NCI-H146 treated with DMSO at 0.1 percent for 48 hours (cell line): ENCODE results near the gene ITIH5.

Experiments
- DNase-seq: peaks from one replicate; lab custom pipeline; 2025; ENCODE audit not compliant: unreplicated experiment; lab: John Stamatoyannopoulos, UW

ITIH5 gene

DNA sequence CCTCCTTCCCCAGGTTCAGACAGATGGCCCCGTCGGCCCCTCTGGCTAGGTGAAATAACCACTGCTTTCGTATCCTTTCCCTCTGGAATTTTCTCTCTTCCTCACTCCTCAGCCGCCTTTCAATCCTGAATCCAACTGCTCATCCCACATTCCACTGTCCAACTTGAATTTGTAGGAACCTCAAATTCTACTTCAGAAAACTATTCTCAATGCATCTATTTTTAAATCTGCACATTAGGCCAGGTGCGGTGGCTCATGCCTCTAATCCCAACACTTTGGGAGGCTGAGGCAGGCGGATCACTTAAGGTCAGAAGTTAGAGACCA lies 78.9 kb downstream of the ITIH5 start:
- no peak for DNase-seq

DNA sequence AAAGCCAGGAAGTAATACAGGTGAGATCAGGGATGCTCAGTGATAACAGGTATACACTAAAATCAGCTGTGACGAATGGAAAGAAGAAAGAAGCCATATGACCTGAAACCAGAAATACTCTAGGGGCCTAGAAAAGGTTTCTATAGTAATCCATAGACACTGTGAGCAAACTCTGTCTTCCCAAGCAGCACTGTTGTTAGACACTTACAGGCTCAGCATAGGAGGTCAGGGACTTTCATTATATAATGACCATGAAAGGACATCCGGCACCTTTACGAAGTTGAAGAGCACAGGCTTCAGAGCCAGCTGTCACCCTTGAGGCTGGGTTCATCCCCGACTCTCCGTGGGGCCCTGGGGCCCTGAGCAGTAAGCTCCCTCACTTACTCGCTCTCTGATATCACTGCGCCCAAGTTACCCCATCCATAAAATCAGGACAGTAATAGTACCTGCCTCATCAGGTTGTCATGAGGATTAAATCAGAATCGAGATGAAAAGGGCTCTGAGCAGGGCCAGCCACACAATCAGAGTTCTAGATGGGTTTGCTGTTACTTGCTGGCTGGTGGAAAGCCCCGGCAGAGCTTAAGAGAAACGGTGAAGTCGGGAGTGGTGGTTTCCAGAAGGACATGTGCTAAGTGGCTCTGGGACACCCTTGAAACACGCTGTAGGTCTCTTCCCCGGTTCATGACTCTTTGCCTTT lies 79.5 kb downstream of the ITIH5 start:
- DNase-seq, result no peak

DNA sequence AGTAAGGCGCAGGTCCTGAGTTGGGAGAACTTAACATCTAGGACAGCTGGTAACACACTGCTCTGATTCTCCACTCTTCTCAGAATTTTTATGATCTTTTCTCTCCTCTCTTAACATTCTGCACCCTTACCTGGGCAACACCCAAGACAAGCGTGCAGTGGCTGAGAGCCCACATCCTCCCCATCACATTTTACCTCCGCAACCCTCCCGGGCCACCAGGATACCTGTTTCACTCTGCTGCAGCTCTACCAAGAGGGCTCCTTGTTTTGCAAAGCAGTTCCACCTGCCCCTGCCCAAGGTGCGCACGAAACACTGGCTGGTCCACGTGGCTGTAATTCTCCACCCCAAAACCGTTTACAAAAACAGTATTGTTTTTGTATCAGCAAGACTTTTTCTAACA lies 81.5 kb downstream of the ITIH5 start:
- no peak for DNase-seq

DNA sequence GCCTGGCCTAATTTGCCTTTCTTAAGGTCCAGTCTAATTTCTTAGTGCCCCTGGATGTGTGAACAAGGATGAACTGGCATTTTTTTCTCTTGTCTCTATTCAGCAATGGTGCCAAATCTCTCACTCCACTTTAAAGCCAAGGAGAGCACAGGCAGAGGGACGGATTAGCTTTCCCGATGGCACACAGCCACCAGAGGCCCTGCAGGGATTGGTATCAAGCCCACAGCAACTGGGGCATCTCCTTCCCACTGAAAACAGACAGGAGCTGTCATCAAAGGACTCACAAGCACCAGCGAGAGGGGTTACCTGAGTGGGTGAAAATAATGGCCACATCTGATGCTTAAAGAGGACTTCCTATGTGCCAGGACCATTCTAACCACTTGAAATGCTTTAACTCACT lies 83.1 kb downstream of the ITIH5 start:
- no peak for DNase-seq

DNA sequence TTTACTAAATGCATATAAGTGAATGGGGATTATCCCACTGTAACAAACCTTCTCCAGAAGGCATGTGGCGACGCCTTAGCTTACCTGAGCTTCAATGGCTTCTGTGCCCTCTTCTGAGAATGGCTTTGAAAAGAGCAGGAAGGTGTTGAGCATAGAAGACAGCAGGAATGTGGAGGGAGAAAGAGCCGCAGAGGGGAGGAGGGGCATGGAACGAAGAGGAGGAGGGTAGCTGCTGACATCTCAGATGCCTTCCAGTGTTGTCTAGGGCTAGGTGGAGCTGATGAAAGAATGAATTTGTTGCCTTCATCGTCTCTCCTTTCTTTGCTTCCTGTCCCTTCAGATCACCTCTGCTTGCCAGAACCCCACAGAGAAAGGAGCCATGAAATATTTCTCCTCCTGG lies 86.2 kb downstream of the ITIH5 start:
- DNase-seq, result no peak

DNA sequence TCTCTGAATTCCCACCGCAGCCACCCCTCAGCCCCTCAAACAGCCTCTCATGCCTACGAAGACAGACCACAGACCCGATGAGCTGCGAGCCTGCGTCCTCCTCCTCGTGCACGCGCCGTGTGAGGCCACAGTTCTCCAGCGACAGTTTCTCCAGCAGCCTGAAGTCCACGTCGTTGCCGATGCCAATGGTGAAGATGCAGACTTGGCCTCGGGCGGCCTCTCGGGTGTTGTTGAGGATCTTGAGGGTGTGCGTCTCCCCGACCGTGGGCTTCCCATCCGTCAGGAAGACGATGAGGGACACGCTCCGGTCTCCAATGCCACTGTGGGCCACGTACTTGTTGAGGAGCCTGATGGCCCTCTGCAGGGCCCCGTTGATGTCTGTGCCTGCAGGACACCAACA lies 87.1 kb downstream of the ITIH5 start:
- no peak for DNase-seq

DNA sequence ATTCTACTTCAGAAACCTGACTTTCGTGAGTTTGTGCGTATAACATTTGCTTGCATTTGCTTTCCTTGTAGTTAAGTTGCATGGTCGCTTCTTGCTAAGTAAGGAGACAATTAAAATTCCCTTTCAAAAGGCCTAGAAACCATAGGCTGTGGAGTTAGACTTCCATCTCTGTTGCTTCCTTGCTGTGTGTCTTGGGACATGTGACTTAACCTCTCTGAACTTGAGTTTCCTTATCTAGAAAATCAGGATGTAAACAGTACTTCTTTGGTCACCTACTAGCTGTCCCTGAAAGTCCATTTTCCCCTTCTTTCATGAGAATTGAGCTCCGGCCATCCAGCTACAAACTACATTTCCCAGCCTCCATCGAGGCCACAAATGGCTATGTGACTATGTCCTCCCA lies 89.2 kb downstream of the ITIH5 start:
- DNase-seq, result no peak

DNA sequence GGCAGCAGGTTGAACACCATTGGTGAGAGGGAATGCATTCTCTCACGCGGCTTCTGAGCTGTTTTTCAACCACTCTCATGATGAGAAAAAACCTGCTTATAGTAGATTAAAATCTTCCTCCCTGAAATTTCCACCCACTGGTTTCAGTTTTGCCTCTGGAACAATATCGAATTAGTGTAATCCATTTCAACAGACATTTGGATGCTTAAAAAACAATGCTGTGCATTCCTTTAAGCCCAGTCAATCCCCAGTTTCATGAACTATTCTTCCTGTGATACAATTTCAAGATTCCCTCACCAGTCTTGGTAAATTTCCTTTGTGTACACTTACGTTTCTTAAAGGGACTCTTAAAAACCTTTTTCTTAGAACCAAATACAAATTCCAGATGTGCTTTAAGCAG lies 89.6 kb downstream of the ITIH5 start:
- no peak for DNase-seq

DNA sequence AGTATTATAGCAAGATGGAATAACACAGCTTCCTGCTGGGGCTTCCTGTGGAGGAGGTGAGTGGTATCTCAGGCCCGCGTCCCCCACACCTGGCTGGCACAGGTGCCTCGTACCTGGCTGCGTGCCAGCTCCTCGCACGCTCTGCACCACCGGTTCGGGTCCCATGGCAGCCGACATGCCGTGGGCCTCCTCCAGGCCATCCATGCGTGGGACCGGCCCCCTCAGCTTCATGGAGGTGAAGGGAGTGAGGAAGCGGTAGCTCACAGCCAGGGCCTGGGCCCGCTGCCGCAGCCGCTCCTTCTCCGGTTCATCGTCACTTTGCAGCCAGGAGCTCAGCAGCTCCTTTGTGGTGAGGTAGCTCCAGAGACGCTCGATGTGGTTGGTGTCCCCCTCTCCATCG lies 90.4 kb downstream of the ITIH5 start:
- no peak for DNase-seq

DNA sequence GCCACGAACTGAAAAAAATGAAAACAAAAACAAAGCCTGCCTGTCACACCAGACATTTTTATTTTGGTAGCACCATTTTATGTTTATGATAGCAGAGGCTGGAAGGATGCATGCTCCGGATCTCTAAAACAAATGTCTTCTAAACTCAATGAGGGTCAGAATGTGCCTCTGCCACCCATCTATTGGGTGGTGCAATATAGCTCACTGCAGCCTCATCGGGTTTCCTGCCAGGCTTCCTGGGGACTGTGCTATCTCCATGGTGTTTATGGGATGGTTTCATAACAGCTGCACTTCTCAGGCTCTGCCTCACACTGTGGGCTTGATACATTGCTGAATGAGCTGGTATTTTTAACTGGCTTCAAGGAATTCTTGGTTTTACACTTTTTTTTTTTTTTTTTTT lies 94.4 kb downstream of the ITIH5 start:
- DNase-seq, result no peak

DNA sequence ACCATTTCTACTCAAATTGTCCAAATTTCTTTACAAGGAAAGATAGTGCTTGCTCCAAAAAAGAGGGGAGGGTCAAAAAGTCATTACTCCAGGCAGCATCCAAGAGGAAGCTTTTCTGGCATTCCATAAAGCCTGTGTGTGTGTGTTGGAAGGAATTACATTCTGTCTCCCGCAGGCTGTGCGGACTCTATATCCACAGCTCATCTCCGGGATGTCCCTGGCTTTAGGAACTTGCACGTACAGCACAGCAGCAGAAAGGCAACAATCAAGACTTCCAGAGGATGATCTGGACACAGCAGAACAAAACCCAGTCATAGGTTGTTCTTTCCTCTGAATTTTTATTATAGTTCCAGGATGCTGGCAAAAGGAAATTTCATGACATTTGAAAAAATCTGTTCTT lies 94.8 kb downstream of the ITIH5 start:
- no peak for DNase-seq

DNA sequence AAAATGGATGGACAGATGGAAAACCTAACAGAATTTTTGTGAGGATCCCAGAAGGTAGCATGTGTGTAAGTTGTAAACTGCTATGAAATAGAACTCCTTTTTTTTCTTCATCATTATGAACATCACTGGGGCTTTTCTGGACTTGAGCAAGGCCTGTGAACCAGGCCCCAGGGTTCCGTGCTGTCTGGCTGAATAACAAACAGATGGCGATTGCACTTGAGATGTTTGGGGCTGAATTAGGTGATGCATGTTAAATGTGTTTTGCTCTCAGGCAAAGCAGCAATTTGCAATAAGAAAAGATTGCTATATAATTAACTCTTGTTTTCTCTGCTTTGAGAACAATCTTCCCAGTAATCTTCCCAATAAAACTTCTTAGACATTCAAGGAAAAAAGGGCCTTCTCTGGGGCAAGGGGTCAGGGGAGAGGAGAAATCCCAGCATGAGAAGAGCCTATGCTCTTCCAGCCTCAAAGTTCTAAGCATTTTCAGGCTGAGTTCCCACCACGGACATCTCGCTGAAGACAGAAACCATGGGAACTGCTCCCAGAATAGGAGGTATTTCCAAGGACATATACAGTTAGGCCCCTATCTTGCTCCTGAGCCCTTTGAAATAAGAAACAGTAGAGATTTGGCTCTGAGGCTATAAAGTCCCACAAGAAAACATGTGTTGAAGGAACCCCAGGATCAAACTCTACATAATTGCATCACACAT lies 98.7 kb downstream of the ITIH5 start:
- DNase-seq, result no peak

DNA sequence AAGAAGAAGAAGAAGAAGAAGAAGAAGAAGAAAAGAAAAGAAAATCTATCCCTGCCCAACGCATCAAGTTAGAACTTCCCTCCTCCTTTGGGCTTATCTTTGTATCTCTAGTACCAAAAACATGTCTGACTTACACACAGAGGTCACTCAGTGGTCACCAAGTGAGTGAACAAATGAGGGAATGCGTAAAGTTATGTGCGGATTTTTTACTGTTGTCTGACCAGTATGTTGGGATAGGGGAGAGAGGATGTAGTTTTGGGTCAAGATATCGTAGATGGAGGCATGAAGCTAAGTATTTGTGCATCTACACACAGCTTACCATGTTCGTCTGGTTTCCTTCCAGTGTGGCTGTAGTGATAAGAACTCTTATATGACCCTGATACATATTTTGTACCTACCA lies 99.9 kb downstream of the ITIH5 start:
- DNase-seq, result no peak

DNA sequence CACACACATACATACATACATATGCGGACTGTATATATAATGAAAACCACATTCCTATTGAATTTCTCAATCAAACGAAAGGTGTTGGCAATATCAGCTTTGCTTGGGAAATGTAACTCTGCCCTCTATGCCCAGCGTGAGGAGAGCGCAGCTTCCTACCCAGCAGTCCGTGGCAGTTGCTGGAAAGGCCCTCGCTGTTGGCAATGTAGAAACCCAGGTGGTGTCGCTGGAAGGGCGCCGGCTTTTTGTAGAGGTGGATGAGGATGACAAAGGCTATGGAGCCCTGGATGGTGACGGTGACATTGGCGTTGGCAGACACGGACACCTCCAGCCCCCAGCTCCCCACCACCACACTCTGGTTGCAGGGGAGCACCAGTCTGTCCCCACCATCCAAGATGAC lies 100.9 kb downstream of the ITIH5 start:
- DNase-seq, result no peak

DNA sequence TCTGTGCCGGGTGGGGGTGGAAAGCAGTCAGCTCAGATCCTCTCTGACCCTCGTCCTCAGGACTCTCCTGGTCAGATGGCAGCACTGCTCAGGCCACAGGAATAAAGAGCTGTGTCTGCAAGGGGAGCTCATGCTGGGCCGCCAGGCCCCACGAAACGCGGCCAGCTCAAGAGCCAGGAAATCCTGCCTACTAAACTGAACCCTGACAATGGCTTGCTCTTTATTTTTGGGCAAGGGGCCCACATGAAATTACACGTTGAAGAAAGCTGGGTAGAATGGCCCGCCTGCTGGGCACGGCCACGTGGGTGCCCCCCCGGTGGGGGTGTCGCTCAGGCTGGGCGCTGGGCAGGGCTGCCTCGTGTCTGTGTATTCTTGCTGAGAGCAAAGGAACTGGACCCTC lies 103.0 kb downstream of the ITIH5 start:
- no peak for DNase-seq

DNA sequence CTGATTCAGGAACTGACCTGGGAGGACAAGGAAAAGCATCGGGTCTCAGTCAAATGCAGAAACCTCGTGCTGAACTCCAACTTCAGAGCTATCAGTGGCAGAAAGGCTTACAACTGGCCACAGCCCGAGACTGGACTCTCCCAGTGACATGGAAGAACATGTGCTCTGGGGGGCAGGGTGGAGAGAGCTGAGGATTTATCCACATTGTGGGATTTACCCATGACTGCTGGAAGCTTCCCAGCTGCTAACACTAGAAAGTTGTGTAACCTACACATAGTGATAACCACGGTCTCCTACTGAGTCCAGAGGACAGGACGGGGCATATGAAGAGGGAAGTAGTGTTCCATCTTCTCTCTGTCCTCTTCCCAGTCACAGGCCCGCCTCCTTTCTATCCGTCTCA lies 103.4 kb downstream of the ITIH5 start:
- no peak for DNase-seq

DNA sequence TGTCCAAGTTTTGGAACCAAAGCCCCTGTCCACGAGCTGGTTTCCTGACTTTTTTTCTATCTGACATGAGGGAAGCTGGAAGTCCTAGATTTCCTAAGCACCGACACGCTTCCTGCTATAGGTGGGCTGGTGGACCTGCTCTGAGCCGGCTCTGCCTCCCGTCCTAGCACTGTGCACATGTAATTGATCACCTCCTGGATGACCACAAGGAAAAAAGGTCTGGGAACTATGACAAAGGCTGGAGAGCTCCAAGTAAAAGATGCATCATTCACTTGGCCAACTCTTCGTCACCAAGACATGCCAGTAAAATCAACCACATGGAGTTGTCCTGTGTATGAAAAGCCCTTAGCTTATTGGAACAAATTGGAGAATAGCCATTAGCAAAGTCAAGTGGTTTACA lies 104.8 kb downstream of the ITIH5 start:
- DNase-seq, result no peak

DNA sequence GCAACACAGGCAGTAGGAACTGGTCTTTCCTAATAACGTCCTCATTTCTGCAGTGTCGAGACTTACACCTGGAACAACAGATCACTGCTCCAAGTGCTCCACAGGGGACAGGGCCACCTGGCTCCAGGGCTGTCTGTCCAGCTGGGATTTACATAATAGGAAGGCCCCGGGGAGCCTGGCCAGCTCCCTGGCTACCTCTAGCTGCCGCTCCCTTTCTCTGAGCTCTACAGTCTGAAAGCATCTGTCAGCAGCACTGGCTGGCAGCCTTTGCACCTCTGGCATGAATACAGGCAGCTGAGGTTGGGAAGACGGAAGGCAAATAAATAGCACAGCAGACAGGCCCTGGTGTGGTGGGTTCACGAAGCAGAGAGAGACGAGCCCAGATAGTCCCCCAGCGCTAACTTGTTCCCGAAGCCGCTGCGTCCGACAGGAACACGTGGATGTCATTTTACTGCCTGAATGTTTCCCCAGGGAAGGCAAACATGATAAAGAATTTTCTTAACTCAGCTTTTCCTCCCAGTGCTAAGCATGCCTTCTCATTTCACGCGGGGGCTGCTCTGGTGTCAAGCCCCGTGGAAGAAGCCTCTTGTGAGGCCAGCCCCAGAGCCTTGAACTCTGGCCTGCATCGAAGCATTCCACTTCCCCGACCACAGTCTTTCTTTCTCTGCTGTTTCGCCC lies 105.4 kb downstream of the ITIH5 start:
- DNase-seq, result peak; percentile 74

DNA sequence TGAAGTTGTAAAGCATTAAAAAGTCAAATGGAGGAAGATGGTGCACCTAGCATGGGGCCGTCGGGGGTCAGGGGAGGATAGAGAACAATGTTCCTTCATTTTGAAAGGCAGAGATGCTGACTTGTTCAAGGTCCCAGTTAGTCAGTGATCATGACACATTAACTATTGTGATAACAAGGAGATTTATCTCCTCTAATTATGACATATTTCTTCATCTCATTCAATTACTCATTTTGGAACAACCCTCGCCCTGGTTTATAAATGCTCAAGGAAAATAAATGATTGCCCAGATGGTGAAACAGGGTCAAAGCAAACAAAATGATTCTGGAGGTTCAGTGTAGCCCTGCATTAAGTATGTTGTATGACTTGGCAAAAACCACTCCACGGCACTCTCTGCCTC lies 106.2 kb downstream of the ITIH5 start:
- no peak for DNase-seq

DNA sequence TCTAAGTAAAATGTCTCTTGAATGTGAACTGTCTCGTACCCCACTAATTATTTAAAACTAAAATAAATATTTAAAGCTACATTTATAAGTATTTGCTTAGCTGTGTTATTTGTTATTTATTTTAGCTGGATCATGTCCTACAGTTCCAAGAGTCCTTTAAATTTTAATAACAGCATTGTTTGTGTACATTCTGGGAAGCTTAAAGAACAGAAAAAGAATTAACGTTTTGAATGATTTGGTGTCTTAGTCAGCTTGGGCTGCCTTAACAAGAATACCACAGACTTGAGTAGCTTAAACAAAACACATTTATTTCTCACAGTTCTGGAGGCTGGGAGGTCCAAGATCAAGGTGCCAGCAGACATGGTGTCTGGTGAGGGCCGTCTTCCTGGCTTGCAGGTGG lies 107.4 kb downstream of the ITIH5 start:
- DNase-seq, result no peak

DNA sequence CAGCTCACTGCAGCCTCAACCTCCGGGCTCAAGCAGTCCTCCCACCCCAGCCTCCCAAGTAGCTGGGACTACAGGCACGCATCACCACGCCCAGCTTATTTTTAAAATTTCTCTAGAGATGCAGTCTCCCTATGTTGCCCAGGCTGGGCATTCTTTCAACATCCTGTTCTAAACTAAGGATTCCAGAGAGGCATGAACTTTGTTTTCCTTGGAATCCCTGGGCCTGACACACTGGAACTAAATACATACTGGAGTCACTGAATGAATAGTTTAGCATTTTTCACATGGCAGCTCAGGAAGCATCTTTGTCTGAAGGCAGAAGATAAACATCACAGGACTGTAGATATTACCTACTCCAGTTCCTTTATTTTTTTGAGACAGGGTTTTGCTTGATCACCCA lies 108.7 kb downstream of the ITIH5 start:
- no peak for DNase-seq

DNA sequence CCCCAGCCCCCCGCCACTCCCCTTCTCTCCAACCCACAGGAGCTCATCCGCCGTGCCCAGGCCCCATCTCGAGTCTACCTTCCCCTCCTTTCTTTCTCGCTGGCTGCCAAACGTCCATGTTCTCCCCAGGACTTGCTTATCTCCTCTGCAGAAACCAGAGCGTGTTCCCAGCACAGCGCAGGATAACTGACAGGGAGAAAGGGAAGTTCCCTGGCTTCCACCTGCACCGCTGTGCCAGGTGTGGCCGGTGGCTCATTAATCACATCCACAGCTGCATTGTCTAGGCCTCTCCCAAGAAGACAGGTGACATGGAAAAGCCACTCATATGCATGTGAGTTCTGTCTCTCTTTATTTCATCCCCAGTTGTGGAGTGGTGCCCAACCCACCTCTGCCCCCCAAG lies 113.2 kb downstream of the ITIH5 start:
- DNase-seq, result no peak
